ENCODE data around the gene LSM3. TPM values are rescaled to one million over a fixed set of nuclear protein-coding genes. Genes with fewer than 3 reads are reported as not detected.
A peak's percentile ranks its signal among the peaks of the same experiment; 100 is the strongest.

LSM3 gene
- total and polyA plus RNA-seq, 9 of the 15 experiments (the other 6 are each of a cell fraction or from before 2014, with no cell fraction given): 33.8 to 203 (median 61.2) TPM

- TF ChIP-seq SUPT5H (IDR thresholded peaks at IDR 0.05): no peak
- TF ChIP-seq ZNF655 (CRISPR knock-in tag; IDR thresholded peaks at IDR 0.05): no peak
- no peak for TF ChIP-seq RBBP5 (IDR thresholded peaks at IDR 0.05; ENCODE audit: borderline replicate concordance, insufficient read depth, low read length, poor library complexity, severe bottlenecking)
- TF ChIP-seq DACH1 (IDR thresholded peaks at IDR 0.05; ENCODE audit: partially characterized antibody): no peak
- TF ChIP-seq, protein P1, sequence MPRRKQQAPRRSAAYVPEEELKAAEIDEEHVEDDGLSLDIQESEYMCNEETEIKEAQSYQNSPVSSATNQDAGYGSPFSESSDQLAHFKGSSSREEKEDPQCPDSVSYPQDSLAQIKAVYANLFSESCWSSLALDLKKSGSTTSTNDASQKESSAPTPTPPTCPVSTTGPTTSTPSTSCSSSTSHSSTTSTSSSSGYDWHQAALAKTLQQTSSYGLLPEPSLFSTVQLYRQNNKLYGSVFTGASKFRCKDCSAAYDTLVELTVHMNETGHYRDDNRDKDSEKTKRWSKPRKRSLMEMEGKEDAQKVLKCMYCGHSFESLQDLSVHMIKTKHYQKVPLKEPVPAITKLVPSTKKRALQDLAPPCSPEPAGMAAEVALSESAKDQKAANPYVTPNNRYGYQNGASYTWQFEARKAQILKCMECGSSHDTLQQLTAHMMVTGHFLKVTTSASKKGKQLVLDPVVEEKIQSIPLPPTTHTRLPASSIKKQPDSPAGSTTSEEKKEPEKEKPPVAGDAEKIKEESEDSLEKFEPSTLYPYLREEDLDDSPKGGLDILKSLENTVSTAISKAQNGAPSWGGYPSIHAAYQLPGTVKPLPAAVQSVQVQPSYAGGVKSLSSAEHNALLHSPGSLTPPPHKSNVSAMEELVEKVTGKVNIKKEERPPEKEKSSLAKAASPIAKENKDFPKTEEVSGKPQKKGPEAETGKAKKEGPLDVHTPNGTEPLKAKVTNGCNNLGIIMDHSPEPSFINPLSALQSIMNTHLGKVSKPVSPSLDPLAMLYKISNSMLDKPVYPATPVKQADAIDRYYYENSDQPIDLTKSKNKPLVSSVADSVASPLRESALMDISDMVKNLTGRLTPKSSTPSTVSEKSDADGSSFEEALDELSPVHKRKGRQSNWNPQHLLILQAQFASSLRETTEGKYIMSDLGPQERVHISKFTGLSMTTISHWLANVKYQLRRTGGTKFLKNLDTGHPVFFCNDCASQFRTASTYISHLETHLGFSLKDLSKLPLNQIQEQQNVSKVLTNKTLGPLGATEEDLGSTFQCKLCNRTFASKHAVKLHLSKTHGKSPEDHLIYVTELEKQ (CRISPR knock-in tag; IDR thresholded peaks at IDR 0.05): no peak
- no peak for TF ChIP-seq NFRKB (IDR thresholded peaks at IDR 0.05; ENCODE audit: low read depth)
- no peak for TF ChIP-seq GATA2 (CRISPR knock-in tag; IDR thresholded peaks at IDR 0.05)
- peak in 2 of 3 experiments; percentile 15 to 17; a peak in 1 of 6 replicates for TF ChIP-seq CTCF (IDR thresholded peaks at IDR 0.05 in 2 of 3, conservative IDR thresholded peaks at IDR 0.05 in 1 of 3; ENCODE audit: insufficient read depth in 2 of 3, low read depth in 1 of 3, low read length in 3 of 3)
- no peak for TF ChIP-seq CEBPZ (IDR thresholded peaks at IDR 0.05; ENCODE audit: borderline replicate concordance, low read depth, low read length)
- no peak for TF ChIP-seq ZNF644 (tag; IDR thresholded peaks at IDR 0.05; ENCODE audit: low read depth)
Measured at GRCh38 chr3:14222900-14223594, 44.4 kb downstream of the LSM3 start (continued).

Measured in K562 (cell line).